A549 (cell line): ENCODE data around the gene AFF1. TPM values are rescaled to one million over a fixed set of nuclear protein-coding genes. Genes with fewer than 3 reads are reported as not detected.

Experiments
- ATAC-seq, 2 experiments: fragments of 200-7000 bp in 1 of 2; fragments of >200 bp in 1 of 2; cut with Nextera tagmentation in 1 of 2; cut with Tn5 transposase in 1 of 2; 3 replicates each; pipeline versions ENCODE4 v1.8.0 to v1.9.1; 2018 to 2020; ENCODE audit warnings: mild to moderate bottlenecking in 1 of 2, moderate library complexity in 1 of 2
- CTCF ChIA-PET: fragments of 300-600 bp; sonication (Branson Sonifier 250); formaldehyde crosslinking; extraction: SDS; loops from one replicate; lab custom pipeline; 2021; ENCODE audit warnings: antibody characterized with exemption, inconsistent platforms; lab: Yijun Ruan, JAX
- POLR2A ChIA-PET: fragments of 350-600 bp; formaldehyde crosslinking; extraction: SDS; loops from one replicate; lab custom pipeline; 2021; ENCODE audit warnings: antibody characterized with exemption, inconsistent platforms; lab: Yijun Ruan, JAX
- DNase-seq, 2 experiments: peaks; one replicate each; pipeline versions ENCODE4 v3.0.0 to v3.0.0-alpha.2; 2011 to 2016; ENCODE audit warnings: low read depth in 1 of 2, low spot score in 1 of 2
- FAIRE-seq: peaks from 2 replicates; lab custom pipeline; 2011; peaks lifted over from hg19 to GRCh38; lab: Jason Lieb, UNC
- H3K27ac ChIP-seq, 2 experiments: fragments of >200 bp; sonication (Bioruptor Twin); formaldehyde crosslinking; 3 replicates each; pipeline ENCODE4 v1.5.1; 2016 to 2017
- H3K4me1 ChIP-seq: fragments of >200 bp; sonication (Bioruptor Twin); formaldehyde crosslinking; 3 replicates; pipeline ENCODE4 v1.6.1; 2016
- H3K4me2 ChIP-seq: fragments of >200 bp; sonication (Bioruptor Twin); formaldehyde crosslinking; 3 replicates; pipeline ENCODE4 v1.6.1; 2016
- H3K4me3 ChIP-seq: fragments of >200 bp; sonication (Bioruptor Twin); formaldehyde crosslinking; 3 replicates; pipeline ENCODE4 v1.5.1; 2016
- H3K9me3 ChIP-seq: fragments of >200 bp; sonication (Bioruptor Twin); formaldehyde crosslinking; 3 replicates; pipeline ENCODE4 v1.6.1; 2016
- CBX2 ChIP-seq: fragments of 200-600 bp; sonication (generic); IDR thresholded peaks from 2 replicates; pipeline ENCODE4 v1.6.1; 2016; ENCODE audit warnings: low read depth, mild to moderate bottlenecking, borderline replicate concordance
- CBX8 ChIP-seq: fragments of 200-600 bp; sonication (generic); IDR thresholded peaks from 2 replicates; pipeline ENCODE4 v1.6.1; 2016
- CEBPB ChIP-seq, 2 experiments: fragments of >200 bp in 1 of 2; sonication (Bioruptor Twin) in 1 of 2; formaldehyde crosslinking in 1 of 2; IDR thresholded peaks; 2 replicates each; pipeline ENCODE4 v1.6.1; 2012 to 2016
- GATA3 ChIP-seq: IDR thresholded peaks from 2 replicates; pipeline ENCODE4 v1.6.1; 2012; ENCODE audit warnings: borderline replicate concordance
- HEYL ChIP-seq: fragments of 250-450 bp; sonication (Bioruptor Pico); IDR thresholded peaks from 2 replicates; pipeline ENCODE4 v1.8.0; 2021; ENCODE audit warnings: mild to moderate bottlenecking, moderate library complexity
- HOXA7 ChIP-seq: fragments of 250-450 bp; sonication (Bioruptor Pico); IDR thresholded peaks from 2 replicates; pipeline ENCODE4 v1.5.0; 2020; ENCODE audit warnings: mild to moderate bottlenecking, moderate library complexity
- JUNB ChIP-seq: fragments of >200 bp; sonication (Bioruptor Twin); formaldehyde crosslinking; IDR thresholded peaks from 2 replicates; pipeline ENCODE4 v1.6.1; 2016
- MYC ChIP-seq: IDR thresholded peaks from 2 replicates; pipeline ENCODE4 v1.6.1; 2012; ENCODE audit warnings: mild to moderate bottlenecking, inconsistent platforms, low read length, improper control_type of control experiment, borderline replicate concordance
- RAD21 ChIP-seq, 2 experiments: fragments of >200 bp in 1 of 2; sonication (Bioruptor Twin) in 1 of 2; formaldehyde crosslinking in 1 of 2; IDR thresholded peaks in 1 of 2; conservative IDR thresholded peaks in 1 of 2; 2 replicates in 1 of 2; 3 replicates in 1 of 2; pipeline ENCODE4 v1.6.1; 2012 to 2018; ENCODE audit warnings: inconsistent platforms in 1 of 2
- RFX5 ChIP-seq: fragments of 450-650 bp; IDR thresholded peaks from 2 replicates; pipeline ENCODE4 v1.7.1; 2014; ENCODE audit warnings: antibody characterized with exemption, mild to moderate bottlenecking, moderate library complexity
- TP53 ChIP-seq: fragments of 250-450 bp; sonication (Bioruptor Pico); IDR thresholded peaks from 2 replicates; pipeline ENCODE4 v1.5.0; 2021; ENCODE audit warnings: mild to moderate bottlenecking, moderate library complexity
- ZFP36 ChIP-seq: fragments of 450-650 bp; IDR thresholded peaks from 2 replicates; pipeline ENCODE4 v1.6.1; 2014; ENCODE audit warnings: borderline replicate concordance; ENCODE audit not compliant: partially characterized antibody
- WGBS: methylation state at CpG from one replicate; pipeline ENCODE4 v1.1.6; 2017; ENCODE audit errors: missing lambda C conversion rate; 5-methylcytosine and 5-hydroxymethylcytosine counted together
- polyA plus RNA-seq, 4 experiments: library from polyadenylated mRNA; depleted of rRNA in 3 of 4; stranded (reverse); fragments of >200 nt; fragmentation: RNase III in 1 of 4; extraction: RNeasy Plus Mini Kit Qiagen cat#74134 plus additional on column Dnase treatment in 1 of 4; gene quantifications; 2 replicates in 3 of 4; 3 replicates in 1 of 4; pipeline ENCODE4 v1.2.3, GENCODE V29; 2011 to 2017
- TF ChIP-seq, protein P1 (sequence below): fragments of 150-350 bp; IDR thresholded peaks from 2 replicates; pipeline ENCODE4 v1.6.1; 2014; ENCODE audit warnings: low read depth, mild to moderate bottlenecking, low read length
- TF ChIP-seq, protein P2 (sequence below): fragments of 200-600 bp; sonication (generic); IDR thresholded peaks from 2 replicates; pipeline ENCODE4 v1.6.1; 2016; ENCODE audit warnings: antibody characterized with exemption, mild to moderate bottlenecking, moderate library complexity
- TF ChIP-seq, protein P3 (sequence below): fragments of >200 bp; sonication (Bioruptor Twin); formaldehyde crosslinking; IDR thresholded peaks from 2 replicates; pipeline ENCODE4 v1.6.1; 2016

Gene AFF1
- polyA plus RNA-seq, 2 of the 4 experiments (the other 2 are of a cell fraction): 13.7 to 15.4 TPM

DNA sequence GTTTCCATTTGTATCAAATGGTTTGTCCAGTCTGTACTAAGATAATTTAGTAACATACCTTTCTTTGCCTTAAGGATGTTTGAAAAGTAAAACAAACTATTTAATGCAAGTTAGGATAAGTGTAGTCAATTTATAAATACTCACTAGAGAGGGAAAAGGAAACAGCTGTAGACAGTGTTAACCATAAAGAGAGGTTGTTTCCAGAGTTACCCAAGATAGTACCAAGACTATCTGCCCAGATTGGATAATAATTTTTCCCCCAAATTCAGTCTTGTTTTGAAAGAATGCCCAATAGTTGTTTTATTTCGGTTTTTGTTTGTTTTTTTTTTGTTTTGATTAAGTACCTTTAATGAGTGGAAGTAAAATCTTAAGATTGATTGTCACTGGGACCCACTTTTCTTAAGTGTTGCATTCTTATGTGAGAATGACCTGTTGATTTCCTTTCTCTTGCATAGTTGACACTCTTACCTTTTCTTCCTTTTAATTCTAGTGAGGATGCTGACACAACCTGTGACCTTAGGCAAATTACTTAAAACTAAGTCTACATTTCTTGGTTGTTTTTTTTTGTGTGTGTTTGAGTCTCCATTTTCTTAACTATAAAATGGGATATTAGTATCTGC lies 12.8 kb downstream of the AFF1 start (continued):
- TF ChIP-seq CBX2 (no peak), HOXA7 (CRISPR knock-in tag) (no peak), TP53 (CRISPR knock-in tag) (no peak), ZFP36 (no peak)

DNA sequence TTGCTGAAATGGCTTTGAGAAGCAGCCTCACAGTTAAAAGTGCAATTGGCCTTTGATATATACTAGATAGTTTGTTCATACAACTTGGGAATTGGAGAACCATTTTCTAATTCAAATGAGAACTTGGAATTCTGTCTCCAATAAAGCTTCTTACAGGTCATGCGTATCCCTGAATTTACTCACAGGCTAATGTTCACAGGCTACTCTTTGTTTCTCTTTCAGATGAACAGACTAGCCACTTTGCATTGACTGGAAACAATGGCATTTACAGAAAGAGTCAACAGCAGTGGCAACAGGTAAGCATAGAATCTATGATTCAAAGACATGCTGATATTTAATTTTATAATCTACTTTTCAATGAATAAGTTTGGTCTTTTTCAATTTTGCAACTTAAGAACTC lies 13.5 kb downstream of the AFF1 start:
- no peak for ATAC-seq
- POLR2A ChIA-PET: no interaction called here
- 0 out of 3 replicates have a peak, but pooled peaks cover 3% of the 10 kb centered on the region for H3K4me1 ChIP-seq
- no peak overlapping the region for H3K27ac ChIP-seq
- no peak overlapping the region for H3K4me3 ChIP-seq
- WGBS: 94% methylated on average over 1 of the region's 1 CpG
- CTCF ChIA-PET: no interaction called here
- DNase-seq: no peak
- H3K4me2 ChIP-seq: no peak overlapping the region
- FAIRE-seq: no peak
- H3K9me3 ChIP-seq: no peaks in the 10 kb centered on the region
- TF ChIP-seq, protein P1, sequence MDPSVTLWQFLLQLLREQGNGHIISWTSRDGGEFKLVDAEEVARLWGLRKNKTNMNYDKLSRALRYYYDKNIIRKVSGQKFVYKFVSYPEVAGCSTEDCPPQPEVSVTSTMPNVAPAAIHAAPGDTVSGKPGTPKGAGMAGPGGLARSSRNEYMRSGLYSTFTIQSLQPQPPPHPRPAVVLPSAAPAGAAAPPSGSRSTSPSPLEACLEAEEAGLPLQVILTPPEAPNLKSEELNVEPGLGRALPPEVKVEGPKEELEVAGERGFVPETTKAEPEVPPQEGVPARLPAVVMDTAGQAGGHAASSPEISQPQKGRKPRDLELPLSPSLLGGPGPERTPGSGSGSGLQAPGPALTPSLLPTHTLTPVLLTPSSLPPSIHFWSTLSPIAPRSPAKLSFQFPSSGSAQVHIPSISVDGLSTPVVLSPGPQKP: no peak
- TF ChIP-seq HOXA7 (CRISPR knock-in tag) (no peak), MYC (no peak), RFX5 (no peak), GATA3 (no peak), CEBPB (IDR thresholded peaks at IDR 0.05) (no peak)
- TF ChIP-seq, protein P2, sequence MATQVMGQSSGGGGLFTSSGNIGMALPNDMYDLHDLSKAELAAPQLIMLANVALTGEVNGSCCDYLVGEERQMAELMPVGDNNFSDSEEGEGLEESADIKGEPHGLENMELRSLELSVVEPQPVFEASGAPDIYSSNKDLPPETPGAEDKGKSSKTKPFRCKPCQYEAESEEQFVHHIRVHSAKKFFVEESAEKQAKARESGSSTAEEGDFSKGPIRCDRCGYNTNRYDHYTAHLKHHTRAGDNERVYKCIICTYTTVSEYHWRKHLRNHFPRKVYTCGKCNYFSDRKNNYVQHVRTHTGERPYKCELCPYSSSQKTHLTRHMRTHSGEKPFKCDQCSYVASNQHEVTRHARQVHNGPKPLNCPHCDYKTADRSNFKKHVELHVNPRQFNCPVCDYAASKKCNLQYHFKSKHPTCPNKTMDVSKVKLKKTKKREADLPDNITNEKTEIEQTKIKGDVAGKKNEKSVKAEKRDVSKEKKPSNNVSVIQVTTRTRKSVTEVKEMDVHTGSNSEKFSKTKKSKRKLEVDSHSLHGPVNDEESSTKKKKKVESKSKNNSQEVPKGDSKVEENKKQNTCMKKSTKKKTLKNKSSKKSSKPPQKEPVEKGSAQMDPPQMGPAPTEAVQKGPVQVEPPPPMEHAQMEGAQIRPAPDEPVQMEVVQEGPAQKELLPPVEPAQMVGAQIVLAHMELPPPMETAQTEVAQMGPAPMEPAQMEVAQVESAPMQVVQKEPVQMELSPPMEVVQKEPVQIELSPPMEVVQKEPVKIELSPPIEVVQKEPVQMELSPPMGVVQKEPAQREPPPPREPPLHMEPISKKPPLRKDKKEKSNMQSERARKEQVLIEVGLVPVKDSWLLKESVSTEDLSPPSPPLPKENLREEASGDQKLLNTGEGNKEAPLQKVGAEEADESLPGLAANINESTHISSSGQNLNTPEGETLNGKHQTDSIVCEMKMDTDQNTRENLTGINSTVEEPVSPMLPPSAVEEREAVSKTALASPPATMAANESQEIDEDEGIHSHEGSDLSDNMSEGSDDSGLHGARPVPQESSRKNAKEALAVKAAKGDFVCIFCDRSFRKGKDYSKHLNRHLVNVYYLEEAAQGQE: no peak
- TF ChIP-seq, protein P3, sequence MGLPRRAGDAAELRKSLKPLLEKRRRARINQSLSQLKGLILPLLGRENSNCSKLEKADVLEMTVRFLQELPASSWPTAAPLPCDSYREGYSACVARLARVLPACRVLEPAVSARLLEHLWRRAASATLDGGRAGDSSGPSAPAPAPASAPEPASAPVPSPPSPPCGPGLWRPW: no peak

DNA sequence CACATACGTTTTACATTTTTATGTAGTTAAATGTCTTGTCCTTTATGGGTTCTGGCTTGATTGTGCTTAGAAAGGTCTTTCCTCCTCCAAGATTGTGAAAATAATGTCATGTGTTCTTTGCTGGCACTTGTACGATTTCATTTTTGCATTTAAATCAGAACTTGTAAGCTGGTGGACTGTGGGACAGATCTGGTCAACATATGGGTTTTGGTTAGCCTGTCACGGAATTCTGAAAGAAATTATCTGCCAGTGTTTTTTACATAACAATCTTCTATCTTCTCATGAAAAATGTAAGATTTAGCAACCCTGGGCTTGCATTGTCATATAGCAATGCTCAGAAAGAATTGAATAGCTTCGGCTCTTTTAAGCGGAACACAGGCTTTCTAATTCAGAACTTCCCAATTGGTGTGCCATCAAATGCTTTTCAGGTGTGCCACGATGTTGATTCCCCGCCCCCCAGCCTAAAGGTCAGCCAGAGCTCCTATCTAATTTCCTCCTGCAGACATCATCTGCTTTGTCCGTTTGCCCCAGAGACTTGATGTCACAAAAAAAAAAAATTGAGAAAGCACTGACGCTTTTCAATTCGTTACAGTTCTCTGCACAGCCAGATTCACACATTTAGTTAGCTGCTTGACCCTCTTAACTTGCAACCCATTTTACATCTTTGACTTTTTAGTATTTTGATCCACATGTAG lies 16.2 kb downstream of the AFF1 start:
- peaks cover 5% of the 10 kb centered on the region; the same call in 2 of the 3 replicates for H3K4me1 ChIP-seq
- no peak overlapping the region for H3K27ac ChIP-seq
- POLR2A ChIA-PET: no interaction called here
- no peak overlapping the region for H3K4me3 ChIP-seq
- DNase-seq (no peak), ATAC-seq (no peak), FAIRE-seq (no peak)
- no peak overlapping the region for H3K4me2 ChIP-seq
- CTCF ChIA-PET: interaction anchor here (1.7 kb wide), 1 partner anchor 10 kb away, joined by 6 read pairs; no protein-coding TSS in a partner anchor
- TF ChIP-seq CBX8 (no peak), JUNB (no peak), RAD21 (conservative IDR thresholded peaks at IDR 0.05 in 1 of 2, IDR thresholded peaks at IDR 0.05 in 1 of 2) (no peak), MYC (no peak), HEYL (CRISPR knock-in tag) (no peak), CEBPB (IDR thresholded peaks at IDR 0.05) (no peak), GATA3 (no peak)
- TF ChIP-seq, protein P1: no peak
- 89% methylated on average over 10 of the region's 10 CpGs for WGBS
- H3K9me3 ChIP-seq: no peaks in the 10 kb centered on the region
